Measurements from ENCODE around the gene AVPI1.
"Not testable (repeated sequence)": the region's sequence is repeated elsewhere in the genome, so short reads cannot be mapped to it uniquely, and the experiment has no call there.

The AVPI1 gene

DNA sequence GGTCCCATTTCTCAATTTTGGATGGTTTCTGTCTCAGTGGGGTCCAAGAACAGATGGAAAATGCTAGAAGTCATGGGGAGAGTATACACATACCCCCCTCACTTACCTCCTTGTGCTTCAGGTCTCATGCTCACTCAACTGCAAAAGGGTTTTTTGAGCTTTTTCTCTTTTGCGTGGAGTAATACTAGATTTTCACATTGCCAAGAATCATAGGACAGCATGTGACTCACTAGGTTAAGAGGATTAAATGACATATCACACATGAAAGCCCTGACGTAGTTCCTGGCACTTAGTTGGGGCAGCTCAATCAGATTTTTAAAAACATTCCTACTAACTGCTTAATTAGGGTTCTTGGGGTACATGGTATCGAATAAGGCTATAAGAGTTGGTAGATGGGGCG is 42.1 kb downstream of the AVPI1 start:
- TF ChIP-seq, protein P1, sequence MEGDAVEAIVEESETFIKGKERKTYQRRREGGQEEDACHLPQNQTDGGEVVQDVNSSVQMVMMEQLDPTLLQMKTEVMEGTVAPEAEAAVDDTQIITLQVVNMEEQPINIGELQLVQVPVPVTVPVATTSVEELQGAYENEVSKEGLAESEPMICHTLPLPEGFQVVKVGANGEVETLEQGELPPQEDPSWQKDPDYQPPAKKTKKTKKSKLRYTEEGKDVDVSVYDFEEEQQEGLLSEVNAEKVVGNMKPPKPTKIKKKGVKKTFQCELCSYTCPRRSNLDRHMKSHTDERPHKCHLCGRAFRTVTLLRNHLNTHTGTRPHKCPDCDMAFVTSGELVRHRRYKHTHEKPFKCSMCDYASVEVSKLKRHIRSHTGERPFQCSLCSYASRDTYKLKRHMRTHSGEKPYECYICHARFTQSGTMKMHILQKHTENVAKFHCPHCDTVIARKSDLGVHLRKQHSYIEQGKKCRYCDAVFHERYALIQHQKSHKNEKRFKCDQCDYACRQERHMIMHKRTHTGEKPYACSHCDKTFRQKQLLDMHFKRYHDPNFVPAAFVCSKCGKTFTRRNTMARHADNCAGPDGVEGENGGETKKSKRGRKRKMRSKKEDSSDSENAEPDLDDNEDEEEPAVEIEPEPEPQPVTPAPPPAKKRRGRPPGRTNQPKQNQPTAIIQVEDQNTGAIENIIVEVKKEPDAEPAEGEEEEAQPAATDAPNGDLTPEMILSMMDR (IDR thresholded peaks at IDR 0.05; ENCODE audit: insufficient read depth, low read length, missing control alignments): no peak
- ChIA-PET POLR2A (no interaction called here), CTCF (no interaction called here)
- H3K4me3 ChIP-seq (ENCODE audit: low read depth, low read length): no peak overlapping the region
- no peak for DNase-seq (ENCODE audit: low read depth, low spot score)

DNA sequence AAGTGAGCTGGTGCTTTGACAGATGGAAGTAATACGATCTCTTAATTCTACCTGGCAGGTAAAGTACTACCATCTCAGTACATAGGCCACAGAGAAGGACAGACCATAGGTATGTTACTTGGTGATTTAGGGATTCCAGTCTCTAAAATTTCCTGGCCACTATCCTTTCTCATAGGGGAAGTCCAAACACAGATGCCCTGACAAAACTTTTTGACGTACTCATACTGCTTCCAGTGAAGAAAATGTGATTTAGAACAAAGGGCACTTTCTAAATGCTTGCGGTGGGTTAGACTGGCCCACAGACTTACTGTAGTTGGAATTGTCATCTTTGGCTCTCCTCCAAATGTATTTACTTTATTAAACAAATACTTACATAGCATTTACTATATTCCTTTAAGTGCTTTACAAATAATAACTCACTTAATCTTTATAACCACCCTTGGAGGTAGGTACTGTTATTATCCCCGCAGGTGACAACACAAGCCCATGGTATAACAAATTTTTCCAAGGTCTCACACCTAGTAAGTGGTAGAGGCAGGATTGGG is 43.5 kb downstream of the AVPI1 start:
- POLR2A ChIA-PET: no interaction called here
- CTCF ChIA-PET: interaction anchor here (1.3 to 2.2 kb wide), 4 partner anchors 40 to 71 kb away, joined by 3 to 9 read pairs (median 3); partner anchors contain the start of genes ANKRD2 and AVPI1

DNA sequence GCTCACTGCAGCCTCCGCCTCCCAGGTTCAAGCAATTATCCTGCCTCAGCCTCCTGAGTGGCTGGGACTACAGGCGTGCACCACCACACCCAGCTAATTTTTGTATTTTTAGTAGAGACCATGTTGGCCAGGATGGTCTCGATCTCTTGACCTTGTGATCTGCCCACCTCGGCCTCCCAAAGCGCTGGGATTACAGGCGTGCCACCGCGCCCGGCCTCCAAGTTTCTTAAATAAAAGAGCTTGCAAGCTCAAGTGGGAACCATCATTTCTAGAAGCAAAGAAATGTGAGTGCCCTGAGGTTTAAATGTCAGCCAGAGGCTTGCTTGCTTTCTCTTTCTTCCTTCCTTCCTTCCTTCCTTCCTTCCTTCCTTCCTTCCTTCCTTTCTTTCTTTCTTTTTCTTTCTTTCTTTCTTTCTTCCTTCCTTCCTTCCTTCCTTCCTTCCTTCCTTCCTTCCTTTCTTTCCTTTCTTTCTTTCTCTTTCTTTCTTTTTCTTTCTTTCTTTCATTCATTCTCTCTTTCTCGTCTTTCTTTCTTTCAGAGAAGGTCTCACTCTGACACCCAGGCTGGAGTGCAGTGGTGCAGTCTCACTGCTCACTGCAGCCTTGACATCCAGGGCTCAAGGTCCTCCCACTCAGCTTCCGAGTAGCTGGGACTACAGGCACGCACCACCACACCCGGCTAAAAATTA is 44.4 kb downstream of the AVPI1 start:
- POLR2A ChIA-PET; DNase-seq (ENCODE audit: low read depth, low spot score); H3K4me3 ChIP-seq (ENCODE audit: low read depth, low read length): not testable (repeated sequence)
- CTCF ChIA-PET: interaction anchor here (1.3 to 2.2 kb wide), 5 partner anchors 18 to 70 kb away, joined by 3 to 9 read pairs (median 3); partner anchors contain the start of genes ANKRD2 and AVPI1

More for the DNA sequence above, 43.5 kb downstream of the AVPI1 start:
- TF ChIP-seq, protein P1 (IDR thresholded peaks at IDR 0.05; ENCODE audit: insufficient read depth, low read length, missing control alignments): no peak
- no peak for DNase-seq (ENCODE audit: low read depth, low spot score)
- H3K4me3 ChIP-seq (ENCODE audit: low read depth, low read length): no peak overlapping the region

DNA sequence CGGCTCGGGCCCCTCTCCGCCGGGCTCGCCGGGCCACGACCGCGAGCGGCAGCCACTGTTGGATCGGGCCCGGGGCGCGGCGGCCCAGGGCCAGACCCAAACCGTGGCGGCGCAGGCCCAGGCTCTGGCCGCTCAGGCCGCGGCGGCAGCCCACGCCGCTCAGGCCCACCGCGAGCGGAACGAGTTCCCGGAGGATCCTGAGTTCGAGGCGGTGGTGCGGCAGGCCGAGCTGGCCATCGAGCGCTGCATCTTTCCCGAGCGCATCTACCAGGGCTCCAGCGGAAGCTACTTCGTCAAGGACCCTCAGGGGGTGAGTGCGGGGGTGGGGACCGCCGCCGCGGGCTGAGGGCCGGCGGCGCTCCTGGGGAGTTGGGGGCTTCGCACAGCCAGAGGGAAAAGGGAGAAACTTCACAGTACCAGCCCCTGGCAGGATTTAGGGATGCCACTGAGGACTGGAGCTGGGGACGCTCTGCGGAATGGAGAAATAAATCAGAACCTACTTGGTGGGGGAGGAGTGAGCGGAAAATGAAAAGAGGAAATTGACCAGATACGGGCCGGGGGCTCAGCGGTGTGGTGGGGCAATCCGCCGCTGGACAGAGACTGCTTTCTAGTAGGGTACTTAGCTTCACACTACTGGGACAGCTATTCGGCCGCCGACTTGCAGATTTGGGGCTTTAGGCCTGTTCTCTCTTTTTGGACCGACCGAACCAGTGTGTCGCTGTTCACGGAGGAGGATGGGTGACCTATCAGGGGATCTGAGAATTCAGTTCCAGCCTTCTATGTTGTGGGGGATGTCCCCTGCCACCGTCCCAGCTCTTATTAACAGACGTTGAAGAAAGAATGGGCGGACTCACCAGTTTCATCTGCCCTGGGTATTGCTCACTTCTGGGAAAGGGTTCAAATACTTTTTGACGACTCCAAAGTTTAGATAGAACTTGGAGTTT is 45.9 kb downstream of the AVPI1 start:
- DNase-seq (ENCODE audit: low read depth, low spot score): no peak
- POLR2A ChIA-PET: interaction anchor here (0.9 to 1.6 kb wide), 7 partner anchors 8 to 146 kb away, joined by 3 to 6 read pairs (median 3); partner anchors contain the start of gene AVPI1
- H3K4me3 ChIP-seq (ENCODE audit: low read depth, low read length): peak overlapping the region; percentile 76
- TF ChIP-seq, protein P1 (IDR thresholded peaks at IDR 0.05; ENCODE audit: insufficient read depth, low read length, missing control alignments): no peak
- CTCF ChIA-PET: interaction anchor here (0.8 to 2.2 kb wide), 5 partner anchors 16 to 235 kb away, joined by 3 to 9 read pairs (median 3); partner anchors contain the start of gene AVPI1

DNA sequence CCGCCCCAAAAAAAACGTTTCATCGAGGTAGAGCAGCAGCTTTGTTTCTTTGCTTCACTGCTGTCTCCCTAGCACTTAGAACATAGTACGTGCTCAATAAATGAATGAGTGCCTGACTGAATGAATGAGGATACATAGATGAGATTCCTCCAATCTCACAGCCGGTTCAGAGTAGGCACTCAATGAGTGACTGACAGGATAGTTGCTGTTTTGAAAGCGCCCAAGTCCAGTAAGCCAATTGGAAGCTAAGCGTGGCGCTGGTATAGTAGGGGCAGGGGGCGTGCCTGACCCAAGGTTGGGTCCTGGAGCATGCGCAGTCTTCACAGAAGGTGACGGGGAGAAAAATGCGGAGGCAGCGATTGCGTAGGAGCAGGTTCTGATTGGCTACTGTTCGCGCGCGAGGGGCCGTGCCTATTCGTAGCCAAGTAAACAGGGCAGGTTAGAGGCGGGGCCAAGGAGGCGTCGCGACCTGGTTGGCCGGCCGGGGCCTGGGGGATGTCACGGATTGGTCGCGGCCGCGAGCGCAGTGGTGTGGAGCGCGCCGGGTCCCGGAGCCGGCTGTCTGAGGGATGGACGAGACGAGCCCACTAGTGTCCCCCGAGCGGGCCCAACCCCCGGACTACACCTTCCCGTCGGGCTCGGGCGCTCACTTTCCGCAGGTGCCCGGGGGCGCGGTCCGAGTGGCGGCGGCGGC is 46.7 kb downstream of the AVPI1 start, which contains the start of gene PI4K2A:
Gene PI4K2A (plus strand): TSS at position 498 of the 694 bp plus-strand sequence. CDS start 72 bp downstream, at position 570.
- ChIA-PET CTCF (no interaction called here), POLR2A (interaction anchor here (0.9 to 1.6 kb wide), 5 partner anchors 9 to 146 kb away, joined by 3 read pairs; partner anchors contain the start of gene AVPI1)
- peak; percentile 92 for DNase-seq (ENCODE audit: low read depth, low spot score)
- H3K4me3 ChIP-seq (ENCODE audit: low read depth, low read length): peak within 1 kb of the TSS; percentile 76
- TF ChIP-seq, protein P1 (IDR thresholded peaks at IDR 0.05; ENCODE audit: insufficient read depth, low read length, missing control alignments): no peak

DNA sequence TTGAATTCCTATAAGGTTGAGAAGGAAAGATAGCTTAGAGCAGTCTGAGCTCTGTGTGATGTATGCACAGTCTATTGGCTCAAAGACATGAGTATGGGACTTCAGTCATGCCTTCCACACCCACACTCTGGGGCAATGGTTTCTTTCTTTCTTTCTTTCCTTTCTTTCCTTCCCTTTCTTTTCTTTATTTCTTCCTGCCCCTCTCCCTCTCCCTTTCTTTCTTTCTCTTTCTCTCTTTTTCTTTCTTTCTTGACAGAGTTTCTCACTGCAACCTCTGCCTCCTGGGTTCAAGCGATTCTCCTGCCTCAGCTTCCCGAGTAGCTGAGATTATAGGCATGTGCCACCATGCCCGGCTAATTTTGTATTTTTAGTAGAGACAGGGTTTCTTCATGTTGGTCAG is 48.0 kb downstream of the AVPI1 start:
- not testable (repeated sequence) for DNase-seq (ENCODE audit: low read depth, low spot score); H3K4me3 ChIP-seq (ENCODE audit: low read depth, low read length)
- ChIA-PET POLR2A (interaction anchor here (0.6 kb wide), 1 partner anchor 10 kb away, joined by 3 read pairs; no protein-coding TSS in a partner anchor), CTCF (interaction anchor here (0.8 kb wide), 1 partner anchor 231 kb away, joined by 3 read pairs; no protein-coding TSS in a partner anchor)

All from AG04449 (cell line).